HepG2 (cell line): ENCODE measurements around the gene SERPINA6. TPM values are rescaled to one million over a fixed set of nuclear protein-coding genes. Genes with fewer than 3 reads are reported as not detected.

Source experiments
- CBX5 ChIP-seq: sonication (generic); formaldehyde crosslinking; IDR thresholded peaks from 2 replicates; pipeline ENCODE4 v1.4.0; 2020; ENCODE audit warnings: missing genetic modification reagents, borderline replicate concordance
- CEBPG ChIP-seq: IDR thresholded peaks from 2 replicates; pipeline ENCODE4 v1.6.1; 2016
- HHEX ChIP-seq: IDR thresholded peaks from 2 replicates; pipeline ENCODE4 v1.6.1; 2016; ENCODE audit warnings: control low read depth
- HIVEP1 ChIP-seq: sonication (generic); formaldehyde crosslinking; IDR thresholded peaks from 2 replicates; pipeline ENCODE4 v1.4.0; 2020; ENCODE audit warnings: mild to moderate bottlenecking, missing genetic modification reagents
- NR1H2 ChIP-seq: sonication (generic); formaldehyde crosslinking; IDR thresholded peaks from 2 replicates; pipeline ENCODE4 v1.8.1; 2022; ENCODE audit warnings: low read depth, missing genetic modification reagents, borderline replicate concordance
- PITX1 ChIP-seq: sonication (generic); formaldehyde crosslinking; IDR thresholded peaks from 2 replicates; pipeline ENCODE4 v1.5.1; 2020; ENCODE audit warnings: mild to moderate bottlenecking, missing genetic modification reagents
- ZIK1 ChIP-seq: sonication (generic); formaldehyde crosslinking; IDR thresholded peaks from 2 replicates; pipeline ENCODE4 v1.5.0; 2020; ENCODE audit warnings: mild to moderate bottlenecking, low read depth, missing genetic modification reagents, borderline replicate concordance
- ZMYM4 ChIP-seq: sonication (generic); formaldehyde crosslinking; IDR thresholded peaks from 2 replicates; pipeline ENCODE4 v1.8.1; 2023; ENCODE audit warnings: mild to moderate bottlenecking, missing genetic modification reagents
- ZNF781 ChIP-seq: sonication (generic); formaldehyde crosslinking; IDR thresholded peaks from 2 replicates; pipeline ENCODE4 v1.5.1; 2020; ENCODE audit warnings: borderline replicate concordance, mild to moderate bottlenecking, missing genetic modification reagents; ENCODE audit errors: not compliant biosample characterization
- polyA plus RNA-seq, 8 experiments: library from polyadenylated mRNA; depleted of rRNA in 3 of 8; stranded (reverse) in 7 of 8; unstranded in 1 of 8; fragments of >200 nt; fragmentation: Illumina TruSeq in 4 of 8; extraction: Trizol in 4 of 8; gene quantifications; 2 replicates each; pipeline versions ENCODE4 v1.2.1 to v1.2.3, GENCODE V29; 2011 to 2016; ENCODE audit warnings: low read depth in 4 of 8, missing spikeins in 1 of 8, mixed read lengths in 1 of 8; ENCODE audit not compliant: insufficient read depth in 1 of 8
- total RNA-seq, 5 experiments: library from RNA; depleted of rRNA; stranded (reverse); fragments of >200 nt; fragmentation: Illumina TruSeq; extraction: Trizol; gene quantifications; 2 replicates each; pipeline ENCODE4 v1.2.3, GENCODE V29; 2016; ENCODE audit warnings: low read depth in 1 of 5
- TF ChIP-seq, protein P1 (sequence below): sonication (generic); formaldehyde crosslinking; IDR thresholded peaks from 2 replicates; pipeline ENCODE4 v1.4.0; 2020; ENCODE audit warnings: missing genetic modification reagents
- TF ChIP-seq, protein P2 (sequence below), 2 experiments: sonication (generic) in 1 of 2; formaldehyde crosslinking in 1 of 2; IDR thresholded peaks; 2 replicates each; pipeline versions ENCODE4 v1.4.0 to v1.6.1; 2018 to 2020; ENCODE audit warnings: missing genetic modification reagents in 2 of 2, borderline replicate concordance in 1 of 2, low read depth in 1 of 2, mild to moderate bottlenecking in 1 of 2, missing biosample characterization in 1 of 2
- TF ChIP-seq, protein P3 (sequence below): sonication (generic); formaldehyde crosslinking; IDR thresholded peaks from 2 replicates; pipeline ENCODE4 v1.5.1; 2020; ENCODE audit warnings: missing genetic modification reagents, mild to moderate bottlenecking, borderline replicate concordance
- TF ChIP-seq, protein P4 (sequence below): sonication (generic); formaldehyde crosslinking; conservative IDR thresholded peaks from 2 replicates; pipeline ENCODE4 v1.4.0; 2020; ENCODE audit warnings: missing genetic modification reagents
- TF ChIP-seq, protein P5 (sequence below): sonication (generic); formaldehyde crosslinking; IDR thresholded peaks from 2 replicates; pipeline ENCODE4 v1.4.0; 2020; ENCODE audit warnings: mild to moderate bottlenecking, missing genetic modification reagents
- TF ChIP-seq, protein P6 (sequence below): sonication (generic); formaldehyde crosslinking; IDR thresholded peaks from 2 replicates; pipeline ENCODE4 v1.9.0; 2022; ENCODE audit warnings: missing genetic modification reagents, mild to moderate bottlenecking, borderline replicate concordance

Gene SERPINA6
- total and polyA plus RNA-seq, 2 of the 13 experiments (the other 11 are each of a cell fraction or from before 2014, with no cell fraction given), result 260 to 333 TPM

DNA sequence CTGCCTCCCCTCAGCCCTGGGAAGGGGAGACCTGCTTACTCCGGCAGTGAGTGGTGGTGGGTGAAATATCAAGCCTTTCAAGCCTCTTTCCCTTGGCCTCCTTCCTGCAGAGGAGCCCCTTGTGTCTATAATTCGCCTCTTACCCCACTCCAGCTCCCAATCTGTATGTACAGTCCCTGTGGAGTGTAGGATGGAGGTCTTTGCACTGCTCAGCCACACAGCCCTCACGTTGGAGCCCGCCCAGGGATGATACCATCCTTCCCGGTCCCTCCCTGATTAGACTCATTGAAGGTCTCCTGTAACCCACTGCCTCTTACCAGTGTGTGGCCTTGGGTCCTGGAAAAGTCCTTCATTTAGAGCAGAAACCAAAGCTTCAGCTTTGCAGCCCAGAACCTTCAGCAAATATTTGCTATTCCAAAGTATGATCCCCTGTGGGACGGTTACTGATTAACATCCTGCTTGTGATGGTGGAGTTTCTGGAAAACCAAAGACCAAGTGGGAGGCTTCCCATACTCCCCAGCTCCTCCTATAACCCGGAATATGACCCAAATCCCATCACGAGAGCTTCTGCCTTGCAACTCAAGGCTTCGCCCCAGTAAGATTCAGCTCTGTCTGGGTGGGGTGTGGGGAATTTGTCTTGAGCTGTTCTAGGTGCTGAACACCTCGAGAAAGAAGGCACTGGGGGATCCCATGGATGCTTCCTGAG lies 30.1 kb downstream of the SERPINA6 start, which contains the start of gene SERPINA10 (continued):
- TF ChIP-seq, protein P1, sequence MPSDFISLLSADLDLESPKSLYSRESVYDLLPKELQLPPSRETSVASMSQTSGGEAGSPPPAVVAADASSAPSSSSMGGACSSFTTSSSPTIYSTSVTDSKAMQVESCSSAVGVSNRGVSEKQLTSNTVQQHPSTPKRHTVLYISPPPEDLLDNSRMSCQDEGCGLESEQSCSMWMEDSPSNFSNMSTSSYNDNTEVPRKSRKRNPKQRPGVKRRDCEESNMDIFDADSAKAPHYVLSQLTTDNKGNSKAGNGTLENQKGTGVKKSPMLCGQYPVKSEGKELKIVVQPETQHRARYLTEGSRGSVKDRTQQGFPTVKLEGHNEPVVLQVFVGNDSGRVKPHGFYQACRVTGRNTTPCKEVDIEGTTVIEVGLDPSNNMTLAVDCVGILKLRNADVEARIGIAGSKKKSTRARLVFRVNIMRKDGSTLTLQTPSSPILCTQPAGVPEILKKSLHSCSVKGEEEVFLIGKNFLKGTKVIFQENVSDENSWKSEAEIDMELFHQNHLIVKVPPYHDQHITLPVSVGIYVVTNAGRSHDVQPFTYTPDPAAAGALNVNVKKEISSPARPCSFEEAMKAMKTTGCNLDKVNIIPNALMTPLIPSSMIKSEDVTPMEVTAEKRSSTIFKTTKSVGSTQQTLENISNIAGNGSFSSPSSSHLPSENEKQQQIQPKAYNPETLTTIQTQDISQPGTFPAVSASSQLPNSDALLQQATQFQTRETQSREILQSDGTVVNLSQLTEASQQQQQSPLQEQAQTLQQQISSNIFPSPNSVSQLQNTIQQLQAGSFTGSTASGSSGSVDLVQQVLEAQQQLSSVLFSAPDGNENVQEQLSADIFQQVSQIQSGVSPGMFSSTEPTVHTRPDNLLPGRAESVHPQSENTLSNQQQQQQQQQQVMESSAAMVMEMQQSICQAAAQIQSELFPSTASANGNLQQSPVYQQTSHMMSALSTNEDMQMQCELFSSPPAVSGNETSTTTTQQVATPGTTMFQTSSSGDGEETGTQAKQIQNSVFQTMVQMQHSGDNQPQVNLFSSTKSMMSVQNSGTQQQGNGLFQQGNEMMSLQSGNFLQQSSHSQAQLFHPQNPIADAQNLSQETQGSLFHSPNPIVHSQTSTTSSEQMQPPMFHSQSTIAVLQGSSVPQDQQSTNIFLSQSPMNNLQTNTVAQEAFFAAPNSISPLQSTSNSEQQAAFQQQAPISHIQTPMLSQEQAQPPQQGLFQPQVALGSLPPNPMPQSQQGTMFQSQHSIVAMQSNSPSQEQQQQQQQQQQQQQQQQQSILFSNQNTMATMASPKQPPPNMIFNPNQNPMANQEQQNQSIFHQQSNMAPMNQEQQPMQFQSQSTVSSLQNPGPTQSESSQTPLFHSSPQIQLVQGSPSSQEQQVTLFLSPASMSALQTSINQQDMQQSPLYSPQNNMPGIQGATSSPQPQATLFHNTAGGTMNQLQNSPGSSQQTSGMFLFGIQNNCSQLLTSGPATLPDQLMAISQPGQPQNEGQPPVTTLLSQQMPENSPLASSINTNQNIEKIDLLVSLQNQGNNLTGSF (CRISPR knock-in tag), result no peak
- no peak for TF ChIP-seq ZIK1 (CRISPR knock-in tag)
- TF ChIP-seq, protein P2, sequence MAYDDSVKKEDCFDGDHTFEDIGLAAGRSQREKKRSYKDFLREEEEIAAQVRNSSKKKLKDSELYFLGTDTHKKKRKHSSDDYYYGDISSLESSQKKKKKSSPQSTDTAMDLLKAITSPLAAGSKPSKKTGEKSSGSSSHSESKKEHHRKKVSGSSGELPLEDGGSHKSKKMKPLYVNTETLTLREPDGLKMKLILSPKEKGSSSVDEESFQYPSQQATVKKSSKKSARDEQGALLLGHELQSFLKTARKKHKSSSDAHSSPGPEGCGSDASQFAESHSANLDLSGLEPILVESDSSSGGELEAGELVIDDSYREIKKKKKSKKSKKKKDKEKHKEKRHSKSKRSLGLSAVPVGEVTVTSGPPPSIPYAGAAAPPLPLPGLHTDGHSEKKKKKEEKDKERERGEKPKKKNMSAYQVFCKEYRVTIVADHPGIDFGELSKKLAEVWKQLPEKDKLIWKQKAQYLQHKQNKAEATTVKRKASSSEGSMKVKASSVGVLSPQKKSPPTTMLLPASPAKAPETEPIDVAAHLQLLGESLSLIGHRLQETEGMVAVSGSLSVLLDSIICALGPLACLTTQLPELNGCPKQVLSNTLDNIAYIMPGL (CRISPR knock-in tag; IDR thresholded peaks at IDR 0.05; ENCODE audit: borderline replicate concordance in 1 of 2, low read depth in 1 of 2), result peak in 1 of 2 experiments; percentile 81; a peak in 3 of 4 replicates
- peak; percentile 77 for TF ChIP-seq ZMYM4 (CRISPR knock-in tag)
- TF ChIP-seq HIVEP1 (CRISPR knock-in tag), result peak; percentile 33; the same call in 1 of the 2 replicates
- TF ChIP-seq ZNF781, result no peak
- TF ChIP-seq, protein P3, sequence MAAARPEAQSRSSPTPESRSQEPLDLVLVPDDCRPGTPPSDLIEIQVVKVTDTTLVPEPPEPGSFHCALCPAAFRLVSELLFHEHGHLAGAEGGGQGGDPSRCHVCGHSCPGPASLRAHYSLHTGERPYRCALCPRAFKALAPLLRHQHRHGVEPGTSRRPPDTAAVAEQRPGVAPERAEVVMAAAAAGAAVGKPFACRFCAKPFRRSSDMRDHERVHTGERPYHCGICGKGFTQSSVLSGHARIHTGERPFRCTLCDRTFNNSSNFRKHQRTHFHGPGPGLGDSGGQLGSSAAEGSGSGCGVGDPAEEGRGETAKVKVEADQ (CRISPR knock-in tag), result no peak
- TF ChIP-seq CEBPG (CRISPR knock-in tag), result peak; percentile 45; the same call in 1 of the 2 replicates
- TF ChIP-seq NR1H2 (CRISPR knock-in tag), result no peak
- TF ChIP-seq PITX1 (CRISPR knock-in tag), result peak; percentile 52
- TF ChIP-seq, protein P4, sequence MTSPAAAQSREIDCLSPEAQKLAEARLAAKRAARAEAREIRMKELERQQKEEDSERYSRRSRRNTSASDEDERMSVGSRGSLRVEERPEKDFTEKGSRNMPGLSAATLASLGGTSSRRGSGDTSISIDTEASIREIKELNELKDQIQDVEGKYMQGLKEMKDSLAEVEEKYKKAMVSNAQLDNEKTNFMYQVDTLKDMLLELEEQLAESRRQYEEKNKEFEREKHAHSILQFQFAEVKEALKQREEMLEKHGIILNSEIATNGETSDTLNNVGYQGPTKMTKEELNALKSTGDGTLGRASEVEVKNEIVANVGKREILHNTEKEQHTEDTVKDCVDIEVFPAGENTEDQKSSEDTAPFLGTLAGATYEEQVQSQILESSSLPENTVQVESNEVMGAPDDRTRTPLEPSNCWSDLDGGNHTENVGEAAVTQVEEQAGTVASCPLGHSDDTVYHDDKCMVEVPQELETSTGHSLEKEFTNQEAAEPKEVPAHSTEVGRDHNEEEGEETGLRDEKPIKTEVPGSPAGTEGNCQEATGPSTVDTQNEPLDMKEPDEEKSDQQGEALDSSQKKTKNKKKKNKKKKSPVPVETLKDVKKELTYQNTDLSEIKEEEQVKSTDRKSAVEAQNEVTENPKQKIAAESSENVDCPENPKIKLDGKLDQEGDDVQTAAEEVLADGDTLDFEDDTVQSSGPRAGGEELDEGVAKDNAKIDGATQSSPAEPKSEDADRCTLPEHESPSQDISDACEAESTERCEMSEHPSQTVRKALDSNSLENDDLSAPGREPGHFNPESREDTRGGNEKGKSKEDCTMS (CRISPR knock-in tag), result no peak
- TF ChIP-seq HHEX (CRISPR knock-in tag), result peak; percentile 6; the same call in 1 of the 2 replicates
- TF ChIP-seq, protein P5, sequence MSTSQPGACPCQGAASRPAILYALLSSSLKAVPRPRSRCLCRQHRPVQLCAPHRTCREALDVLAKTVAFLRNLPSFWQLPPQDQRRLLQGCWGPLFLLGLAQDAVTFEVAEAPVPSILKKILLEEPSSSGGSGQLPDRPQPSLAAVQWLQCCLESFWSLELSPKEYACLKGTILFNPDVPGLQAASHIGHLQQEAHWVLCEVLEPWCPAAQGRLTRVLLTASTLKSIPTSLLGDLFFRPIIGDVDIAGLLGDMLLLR, result no peak
- TF ChIP-seq CBX5, result peak; percentile 68
- TF ChIP-seq, protein P6, sequence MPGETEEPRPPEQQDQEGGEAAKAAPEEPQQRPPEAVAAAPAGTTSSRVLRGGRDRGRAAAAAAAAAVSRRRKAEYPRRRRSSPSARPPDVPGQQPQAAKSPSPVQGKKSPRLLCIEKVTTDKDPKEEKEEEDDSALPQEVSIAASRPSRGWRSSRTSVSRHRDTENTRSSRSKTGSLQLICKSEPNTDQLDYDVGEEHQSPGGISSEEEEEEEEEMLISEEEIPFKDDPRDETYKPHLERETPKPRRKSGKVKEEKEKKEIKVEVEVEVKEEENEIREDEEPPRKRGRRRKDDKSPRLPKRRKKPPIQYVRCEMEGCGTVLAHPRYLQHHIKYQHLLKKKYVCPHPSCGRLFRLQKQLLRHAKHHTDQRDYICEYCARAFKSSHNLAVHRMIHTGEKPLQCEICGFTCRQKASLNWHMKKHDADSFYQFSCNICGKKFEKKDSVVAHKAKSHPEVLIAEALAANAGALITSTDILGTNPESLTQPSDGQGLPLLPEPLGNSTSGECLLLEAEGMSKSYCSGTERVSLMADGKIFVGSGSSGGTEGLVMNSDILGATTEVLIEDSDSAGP (CRISPR knock-in tag), result no peak; the same call in 1 of the 2 replicates
